ENCODE measurements around the gene CALM3. TPM values are rescaled to one million over a fixed set of nuclear protein-coding genes. Genes with fewer than 3 reads are reported as not detected.
A peak's percentile ranks its signal among the peaks of the same experiment; 100 is the strongest.

Gene CALM3
- total RNA-seq, 1 donor from 2014 or later, result 142 TPM

DNA sequence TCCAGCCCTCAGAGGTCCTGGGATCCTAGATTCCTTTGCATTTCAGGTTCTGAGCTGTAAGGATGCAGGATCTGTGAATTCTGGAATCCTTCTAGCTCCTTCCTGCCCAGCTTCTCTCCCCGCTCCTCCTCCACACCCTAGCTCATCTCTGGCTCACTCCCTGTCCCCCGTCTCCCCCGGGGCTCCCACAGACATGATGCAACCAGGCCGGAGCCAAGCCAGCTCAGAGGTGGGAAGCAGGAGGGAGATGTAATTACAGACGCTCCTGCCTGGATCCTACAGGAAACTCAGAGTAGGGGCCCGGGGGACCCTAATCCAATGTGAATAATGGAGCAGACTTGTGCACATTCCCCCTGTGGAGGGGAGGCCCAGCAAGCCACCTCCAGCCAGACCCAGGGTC lies 30.4 kb downstream of the CALM3 start:
- TF ChIP-seq, protein P1, sequence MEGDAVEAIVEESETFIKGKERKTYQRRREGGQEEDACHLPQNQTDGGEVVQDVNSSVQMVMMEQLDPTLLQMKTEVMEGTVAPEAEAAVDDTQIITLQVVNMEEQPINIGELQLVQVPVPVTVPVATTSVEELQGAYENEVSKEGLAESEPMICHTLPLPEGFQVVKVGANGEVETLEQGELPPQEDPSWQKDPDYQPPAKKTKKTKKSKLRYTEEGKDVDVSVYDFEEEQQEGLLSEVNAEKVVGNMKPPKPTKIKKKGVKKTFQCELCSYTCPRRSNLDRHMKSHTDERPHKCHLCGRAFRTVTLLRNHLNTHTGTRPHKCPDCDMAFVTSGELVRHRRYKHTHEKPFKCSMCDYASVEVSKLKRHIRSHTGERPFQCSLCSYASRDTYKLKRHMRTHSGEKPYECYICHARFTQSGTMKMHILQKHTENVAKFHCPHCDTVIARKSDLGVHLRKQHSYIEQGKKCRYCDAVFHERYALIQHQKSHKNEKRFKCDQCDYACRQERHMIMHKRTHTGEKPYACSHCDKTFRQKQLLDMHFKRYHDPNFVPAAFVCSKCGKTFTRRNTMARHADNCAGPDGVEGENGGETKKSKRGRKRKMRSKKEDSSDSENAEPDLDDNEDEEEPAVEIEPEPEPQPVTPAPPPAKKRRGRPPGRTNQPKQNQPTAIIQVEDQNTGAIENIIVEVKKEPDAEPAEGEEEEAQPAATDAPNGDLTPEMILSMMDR (IDR thresholded peaks at IDR 0.05), result no peak
- no peak overlapping the region for H3K4me3 ChIP-seq
- DNase-seq (no peak), ATAC-seq (no peak)
- H3K4me1 ChIP-seq, result peaks cover 27% of the 10 kb centered on the region
- peaks cover 21% of the 10 kb centered on the region for H3K27me3 ChIP-seq
- H3K36me3 ChIP-seq, result no peaks in the 10 kb centered on the region
- no peak overlapping the region for H3K27ac ChIP-seq
- no peaks in the 10 kb centered on the region for H3K9me3 ChIP-seq
- intact Hi-C loops (cut with DNase I), result no loop called here

DNA sequence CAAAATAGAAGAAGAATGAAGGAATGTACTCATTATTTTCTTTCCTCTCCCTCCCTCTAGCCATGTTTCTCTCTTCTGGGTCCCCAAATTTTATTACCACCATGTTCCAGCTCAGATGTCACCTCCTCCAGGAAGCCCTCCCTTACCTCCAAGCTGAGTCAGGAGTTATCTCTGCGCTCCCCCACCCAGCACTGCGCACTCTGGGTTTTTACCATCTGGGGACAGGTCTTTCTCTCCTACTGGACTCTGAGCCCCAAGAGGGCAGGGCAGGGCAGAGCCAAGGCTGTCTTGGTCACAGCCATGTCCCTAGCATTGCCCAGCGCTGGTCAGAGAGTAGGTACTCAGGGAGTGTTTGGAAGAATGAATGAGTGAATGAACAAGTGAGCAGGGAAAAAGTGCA lies 32.0 kb downstream of the CALM3 start:
- H3K27ac ChIP-seq, result no peak overlapping the region
- intact Hi-C loops (cut with DNase I), result no loop called here
- ATAC-seq, result no peak

DNA sequence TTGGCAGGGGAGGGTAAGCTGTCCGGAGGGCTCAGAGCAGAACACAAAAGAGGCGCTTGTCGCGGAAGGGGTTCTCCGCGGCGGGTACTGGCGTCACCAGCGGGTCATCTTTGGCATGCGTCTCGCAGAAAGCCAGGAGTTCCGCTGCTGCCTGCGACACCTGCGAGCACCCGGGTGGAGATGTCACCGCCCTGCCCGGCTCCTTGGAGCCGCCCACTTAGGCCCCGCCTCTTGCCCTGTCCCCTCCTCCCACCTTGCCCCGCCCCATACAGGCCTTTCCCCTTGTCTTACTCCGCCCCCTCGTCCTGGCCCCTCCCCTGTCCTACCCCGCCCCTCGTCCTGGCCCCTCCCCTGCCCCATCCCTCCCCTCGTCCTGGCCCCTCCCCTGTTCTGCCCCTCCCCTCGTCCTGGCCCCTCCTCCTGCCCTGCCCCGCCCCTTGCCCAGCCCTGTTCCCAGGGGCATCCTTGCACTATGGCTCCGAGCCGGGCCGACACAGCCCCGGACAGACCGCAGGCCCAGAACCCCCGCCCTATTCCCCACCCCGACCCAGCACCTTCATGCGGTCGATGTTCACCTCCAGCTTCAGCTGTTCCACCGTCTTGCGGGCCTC lies 33.0 kb downstream of the CALM3 start:
- peak; percentile 92 for DNase-seq
- peak overlapping the region; percentile 33 for H3K4me3 ChIP-seq
- H3K27me3 ChIP-seq, result peaks cover 21% of the 10 kb centered on the region
- H3K36me3 ChIP-seq, result no peaks in the 10 kb centered on the region
- H3K9me3 ChIP-seq, result no peaks in the 10 kb centered on the region
- no peak overlapping the region for H3K27ac ChIP-seq
- peaks cover 27% of the 10 kb centered on the region for H3K4me1 ChIP-seq
- intact Hi-C loops (cut with DNase I), result no loop called here
- TF ChIP-seq, protein P1 (IDR thresholded peaks at IDR 0.05), result no peak
- ATAC-seq, result peak; percentile 87

More for the DNA sequence above, 32.0 kb downstream of the CALM3 start:
- TF ChIP-seq, protein P1 (IDR thresholded peaks at IDR 0.05), result no peak
- no peaks in the 10 kb centered on the region for H3K36me3 ChIP-seq
- peaks cover 21% of the 10 kb centered on the region for H3K27me3 ChIP-seq
- no peak overlapping the region for H3K4me3 ChIP-seq
- no peaks in the 10 kb centered on the region for H3K9me3 ChIP-seq
- DNase-seq, result no peak
- peaks cover 19% of the 10 kb centered on the region for H3K4me1 ChIP-seq

DNA sequence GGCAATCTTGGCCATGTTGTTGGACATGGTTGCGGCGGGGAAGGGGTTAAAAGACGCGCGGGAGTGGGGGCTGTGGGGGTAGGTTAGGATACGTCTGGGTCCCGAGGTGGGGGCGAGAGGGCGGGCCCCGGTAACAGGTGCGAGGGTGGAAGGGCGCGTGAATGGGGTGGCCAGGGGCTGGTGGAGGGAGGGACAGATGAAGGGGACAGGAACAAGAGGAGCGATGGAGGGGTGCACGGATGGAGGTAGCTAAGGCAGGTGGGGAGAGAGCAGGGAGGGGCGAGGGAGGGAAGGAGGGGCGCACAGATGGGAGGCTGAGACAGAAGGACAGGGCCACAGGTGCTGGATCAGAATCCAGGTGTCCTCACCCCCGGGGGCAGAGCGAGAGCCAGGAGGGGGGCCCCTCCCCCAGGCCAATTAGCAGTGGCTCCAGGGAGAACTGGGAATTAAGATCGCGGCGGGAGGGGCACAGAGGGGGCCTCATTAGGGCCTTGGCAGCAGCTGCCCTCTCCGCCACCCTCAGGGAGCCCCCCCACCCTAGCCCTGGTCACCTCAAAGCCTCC lies 33.6 kb downstream of the CALM3 start:
- Histone ChIP-seq H3K4me3 (no peak overlapping the region), H3K36me3 (no peaks in the 10 kb centered on the region), H3K9me3 (no peaks in the 10 kb centered on the region), H3K27me3 (peaks cover 21% of the 10 kb centered on the region), H3K27ac (no peak overlapping the region), H3K4me1 (peaks cover 29% of the 10 kb centered on the region)
- ATAC-seq (no peak), DNase-seq (peak; percentile 67)
- TF ChIP-seq, protein P1 (IDR thresholded peaks at IDR 0.05), result no peak
- intact Hi-C loops (cut with DNase I), result no loop called here

DNA sequence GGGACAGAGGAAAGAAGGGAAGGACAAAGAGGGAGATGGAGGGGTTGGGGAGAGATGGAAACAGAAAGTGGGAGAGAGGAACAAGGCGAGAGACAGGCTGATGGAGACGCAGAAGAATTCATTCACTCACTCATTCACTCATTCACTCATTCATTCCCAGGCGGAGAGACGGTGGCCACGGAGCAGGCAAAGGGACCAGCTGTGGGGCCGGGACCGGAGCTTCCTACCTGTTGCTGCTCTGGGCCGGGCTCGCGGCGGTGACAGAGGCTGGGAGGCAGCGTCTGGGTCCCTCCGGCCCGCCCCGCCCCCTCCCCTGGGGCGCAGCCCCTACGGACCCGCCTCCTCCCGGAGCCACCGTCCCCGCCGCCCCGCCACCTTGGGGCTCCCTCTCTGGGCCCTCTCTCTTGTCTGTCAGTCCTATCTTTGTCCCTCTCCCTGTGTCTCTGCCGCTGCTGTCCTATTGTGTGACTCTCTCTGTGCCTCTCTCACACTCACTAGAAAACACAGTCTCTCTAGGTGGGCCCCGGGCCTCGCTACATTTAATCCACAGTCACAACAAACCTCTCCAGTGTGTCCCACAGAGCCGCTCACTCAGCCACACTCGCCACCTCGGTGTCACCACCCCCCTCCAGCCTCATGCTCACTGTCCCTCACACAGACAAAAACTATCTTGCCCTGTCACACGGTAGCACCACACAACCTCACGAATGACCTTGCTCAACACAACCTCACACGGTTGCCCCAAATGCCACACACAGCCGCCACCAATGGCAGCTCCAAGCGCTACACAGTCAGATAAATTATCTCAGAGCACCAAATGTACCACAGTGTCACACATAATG lies 35.0 kb downstream of the CALM3 start, which contains the start of gene GNG8:
Gene GNG8 (minus strand): TSS at position 283 of the 842 bp plus-strand sequence. CDS start 1,520 bp downstream, outside the sequence.
- intact Hi-C loops (cut with DNase I), result no loop called here
- Histone ChIP-seq H3K4me3 (no peak within 1 kb of the TSS), H3K9me3 (no peaks in the 10 kb centered on the region), H3K27me3 (peaks cover 28% of the 10 kb centered on the region), H3K36me3 (no peaks in the 10 kb centered on the region), H3K4me1 (peaks cover 26% of the 10 kb centered on the region), H3K27ac (no peak within 1 kb of the TSS)
- ATAC-seq, result no peak
- DNase-seq, result no peak
- TF ChIP-seq, protein P1 (IDR thresholded peaks at IDR 0.05), result no peak
